ENCODE data around the gene HERC3. TPM values are rescaled to one million over a fixed set of nuclear protein-coding genes. Genes with fewer than 3 reads are reported as not detected.

The HERC3 gene
- total and polyA plus RNA-seq, 2 donors (not counting 1 experiment from before 2014, with no cell fraction given): 24.0 to 78.1 TPM

DNA sequence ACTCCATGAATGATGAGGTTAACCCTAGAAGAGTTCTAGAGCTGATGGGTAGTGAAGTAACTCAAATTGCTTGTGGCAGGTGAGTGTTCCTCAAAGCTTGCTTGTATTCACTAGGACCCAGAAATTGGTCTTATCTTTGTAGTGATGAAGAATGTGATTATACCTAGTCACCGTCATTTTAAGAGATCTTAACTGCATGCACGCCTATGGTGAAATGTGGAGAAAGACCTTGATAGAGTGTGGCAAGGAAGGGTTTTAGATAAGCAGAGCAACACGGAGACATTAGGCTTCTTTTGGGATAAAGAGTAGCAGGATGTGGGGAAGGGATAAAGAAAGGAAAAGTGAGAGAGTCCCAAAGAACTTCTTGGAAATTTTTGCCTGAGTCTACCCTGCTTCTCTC lies 62.9 kb downstream of the HERC3 start:
- H3K79me2 ChIP-seq (ENCODE audit: control insufficient read depth, insufficient read depth, low read length): no peaks in the 10 kb centered on the region
- no peak overlapping the region for H3K27ac ChIP-seq (ENCODE audit: low read length in 2 of 2)
- no peak overlapping the region for H3K9ac ChIP-seq (ENCODE audit: low read length)
- no peak overlapping the region for H3K27ac Mint-ChIP-seq
- no peaks in the 10 kb centered on the region for H3K4me1 Mint-ChIP-seq
- H4K20me1 ChIP-seq (ENCODE audit: control insufficient read depth, insufficient read depth, low read length, poor library complexity, severe bottlenecking): no peaks in the 10 kb centered on the region
- H3K4me3 ChIP-seq (ENCODE audit: control extremely low read depth in 1 of 5, extremely low read depth in 1 of 5, insufficient read depth in 1 of 5, low read depth in 2 of 5, low read length in 4 of 5): no peak overlapping the region
- no peak for DNase-seq
- ATAC-seq (ENCODE audit: low read depth): no peak
- H3K27me3 ChIP-seq (replicated peaks in 1 of 4; ENCODE audit: control extremely low read depth in 1 of 4, control insufficient read depth in 3 of 4, insufficient read depth in 4 of 4, low read length in 3 of 4): no peaks in the 10 kb centered on the region
- no peak overlapping the region for H2AFZ ChIP-seq (ENCODE audit: insufficient read depth, low read depth, low read length, poor library complexity, severe bottlenecking)
- no peaks in the 10 kb centered on the region for H3K4me1 ChIP-seq (ENCODE audit: control insufficient read depth in 2 of 2, insufficient read depth in 2 of 2, low read length in 2 of 2)
- no peak overlapping the region for H3K4me2 ChIP-seq (replicated peaks; ENCODE audit: low read depth, low read length, poor library complexity, severe bottlenecking)
- 100% methylated on average over 3 of the region's 3 CpGs for WGBS (ENCODE audit: insufficient coverage)
- CTCF ChIA-PET: no interaction called here
- peaks cover 2 to 67% of the 10 kb centered on the region in 2 experiments for H3K36me3 ChIP-seq (replicated peaks in 1 of 2; ENCODE audit: control extremely low read depth in 1 of 2, control insufficient read depth in 1 of 2, extremely low read depth in 1 of 2, insufficient read depth in 2 of 2, low read length in 1 of 2)
- TF ChIP-seq EZH2 (IDR thresholded peaks at IDR 0.05; ENCODE audit: borderline replicate concordance, insufficient read depth, low read depth, low read length, poor library complexity, severe bottlenecking): no peak
- TF ChIP-seq CTCF (IDR thresholded peaks at IDR 0.05): no peak
- H3K4me3 Mint-ChIP-seq: no peak overlapping the region
- no peaks in the 10 kb centered on the region for H3K27me3 Mint-ChIP-seq
- intact Hi-C loops (cut with micrococcal nuclease): no loop called here
- H3K9me3 Mint-ChIP-seq (ENCODE audit: insufficient read depth): no peaks in the 10 kb centered on the region
- no peaks in the 10 kb centered on the region for H3K9me3 ChIP-seq (ENCODE audit: control extremely low read depth in 1 of 3, control insufficient read depth in 2 of 3, insufficient read depth in 1 of 3, low read length in 2 of 3)
- POLR2A ChIA-PET: no interaction called here

- POLR2A ChIA-PET: no interaction called here
Observed at GRCh38 chr4:88659055-88659889, 67.0 kb downstream of the HERC3 start.

More at GRCh38 chr4:88659055-88659889, 67.0 kb downstream of the HERC3 start:
- H3K4me1 ChIP-seq (ENCODE audit: control insufficient read depth in 2 of 2, insufficient read depth in 2 of 2, low read length in 2 of 2): no peaks in the 10 kb centered on the region
- CTCF ChIA-PET: interaction anchor here (1.0 to 1.2 kb wide), 3 partner anchors 46 to 130 kb away, joined by 3 to 19 read pairs (median 4); no protein-coding TSS in a partner anchor
- WGBS (ENCODE audit: insufficient coverage): 17% methylated on average over 1 of the region's 4 CpGs
- no peaks in the 10 kb centered on the region for H3K9me3 ChIP-seq (ENCODE audit: control extremely low read depth in 1 of 3, control insufficient read depth in 2 of 3, insufficient read depth in 1 of 3, low read length in 2 of 3)
- no peaks in the 10 kb centered on the region for H3K27me3 ChIP-seq (replicated peaks in 1 of 4; ENCODE audit: control extremely low read depth in 1 of 4, control insufficient read depth in 3 of 4, insufficient read depth in 4 of 4, low read length in 3 of 4)
- Mint-ChIP-seq H3K27me3 (no peaks in the 10 kb centered on the region), H3K27ac (no peak overlapping the region), H3K4me1 (no peaks in the 10 kb centered on the region), H3K9me3 (ENCODE audit: insufficient read depth) (no peaks in the 10 kb centered on the region), H3K4me3 (no peak overlapping the region)
- H3K27ac ChIP-seq (ENCODE audit: low read length in 2 of 2): no peak overlapping the region
- intact Hi-C loops (cut with micrococcal nuclease): loop anchor here (1.0 kb wide), 1 partner anchor 133 kb away; no protein-coding TSS in a partner anchor
- no peak overlapping the region for H2AFZ ChIP-seq (ENCODE audit: insufficient read depth, low read depth, low read length, poor library complexity, severe bottlenecking)
- H3K9ac ChIP-seq (ENCODE audit: low read length): no peak overlapping the region
- H3K79me2 ChIP-seq (ENCODE audit: control insufficient read depth, insufficient read depth, low read length): no peaks in the 10 kb centered on the region
- H3K36me3 ChIP-seq (replicated peaks in 1 of 2; ENCODE audit: control extremely low read depth in 1 of 2, control insufficient read depth in 1 of 2, extremely low read depth in 1 of 2, insufficient read depth in 2 of 2, low read length in 1 of 2): peaks cover 4 to 75% of the 10 kb centered on the region in 2 experiments
- no peak overlapping the region for H3K4me2 ChIP-seq (replicated peaks; ENCODE audit: low read depth, low read length, poor library complexity, severe bottlenecking)
- ATAC-seq (ENCODE audit: low read depth): no peak
- TF ChIP-seq CTCF (IDR thresholded peaks at IDR 0.05) (peak; percentile 56), EZH2 (IDR thresholded peaks at IDR 0.05; ENCODE audit: borderline replicate concordance, insufficient read depth, low read depth, low read length, poor library complexity, severe bottlenecking) (no peak)
- H3K4me3 ChIP-seq (ENCODE audit: control extremely low read depth in 1 of 5, extremely low read depth in 1 of 5, insufficient read depth in 1 of 5, low read depth in 2 of 5, low read length in 4 of 5): no peak overlapping the region
- H4K20me1 ChIP-seq (ENCODE audit: control insufficient read depth, insufficient read depth, low read length, poor library complexity, severe bottlenecking): no peaks in the 10 kb centered on the region
- peak; percentile 20 for DNase-seq
